ENCODE results near the gene ADCY10. TPM values are rescaled to one million over a fixed set of nuclear protein-coding genes. Genes with fewer than 3 reads are reported as not detected.
A peak's percentile ranks its signal among the peaks of the same experiment; 100 is the strongest.

Gene ADCY10
- total and polyA plus RNA-seq, 9 of the 15 experiments (the other 6 are each of a cell fraction or from before 2014, with no cell fraction given) = 0.08 to 0.86 (median 0.22) TPM

GRCh38 chr1:167819849-167820683, 93.9 kb downstream of the ADCY10 start (continued):
- TF ChIP-seq ETV6 (IDR thresholded peaks at IDR 0.05; ENCODE audit: borderline replicate concordance in 1 of 2, low read depth in 2 of 2, low read length in 1 of 2) (no peak), ETV6 (CRISPR knock-in tag; IDR thresholded peaks at IDR 0.05; ENCODE audit: borderline replicate concordance) (no peak), ZBTB34 (CRISPR knock-in tag; IDR thresholded peaks at IDR 0.05) (no peak), ZNF41 (CRISPR knock-in tag; conservative IDR thresholded peaks at IDR 0.05) (no peak), CAMTA2 (CRISPR knock-in tag; conservative IDR thresholded peaks at IDR 0.05) (no peak), BHLHE40 (IDR thresholded peaks at IDR 0.05; ENCODE audit: low read length) (no peak; the same call in 1 of the 2 replicates), POLR3A (IDR thresholded peaks at IDR 0.05; ENCODE audit: borderline replicate concordance, extremely low read depth, insufficient read depth, insufficient read length) (no peak), HDGF (IDR thresholded peaks at IDR 0.05) (no peak), GATAD2A (IDR thresholded peaks at IDR 0.05) (no peak), CSDE1 (IDR thresholded peaks at IDR 0.05) (no peak; a peak in 1 of 4 replicates), CEBPG (CRISPR knock-in tag; IDR thresholded peaks at IDR 0.05) (no peak), CEBPG (tag; conservative IDR thresholded peaks at IDR 0.05 in 1 of 2, IDR thresholded peaks at IDR 0.05 in 1 of 2) (no peak), SNAPC5 (CRISPR knock-in tag; IDR thresholded peaks at IDR 0.05) (no peak), PHF8 (IDR thresholded peaks at IDR 0.05; ENCODE audit: borderline replicate concordance, low read length) (peak; percentile 48; the same call in 1 of the 2 replicates), RAD51 (IDR thresholded peaks at IDR 0.05; ENCODE audit: borderline replicate concordance, low read depth) (no peak), ZNF780A (CRISPR knock-in tag; IDR thresholded peaks at IDR 0.05) (no peak), ZNF318 (IDR thresholded peaks at IDR 0.05; ENCODE audit: borderline replicate concordance in 1 of 2, low read depth in 1 of 2) (peak in 1 of 2 experiments; percentile 60; a peak in 1 of 4 replicates), FOXJ2 (tag; IDR thresholded peaks at IDR 0.05) (no peak), PPARD (CRISPR knock-in tag; IDR thresholded peaks at IDR 0.05) (no peak)
